Astrocyte of the hippocampus (primary cell): ENCODE results near the gene SMG6.
"Not testable (repeated sequence)": the region's sequence is repeated elsewhere in the genome, so short reads cannot be mapped to it uniquely, and the experiment has no call there.

Source experiments
- DNase-seq: peaks from one replicate; pipeline ENCODE4 v3.0.0; 2011; ENCODE audit warnings: low read depth, low spot score

The SMG6 gene

GRCh38 chr17:2202996-2203575, 100.5 kb downstream of the SMG6 start:
- no peak for DNase-seq

- no peak for DNase-seq
Observed at GRCh38 chr17:2202302-2202995, 101.1 kb downstream of the SMG6 start.

DNA sequence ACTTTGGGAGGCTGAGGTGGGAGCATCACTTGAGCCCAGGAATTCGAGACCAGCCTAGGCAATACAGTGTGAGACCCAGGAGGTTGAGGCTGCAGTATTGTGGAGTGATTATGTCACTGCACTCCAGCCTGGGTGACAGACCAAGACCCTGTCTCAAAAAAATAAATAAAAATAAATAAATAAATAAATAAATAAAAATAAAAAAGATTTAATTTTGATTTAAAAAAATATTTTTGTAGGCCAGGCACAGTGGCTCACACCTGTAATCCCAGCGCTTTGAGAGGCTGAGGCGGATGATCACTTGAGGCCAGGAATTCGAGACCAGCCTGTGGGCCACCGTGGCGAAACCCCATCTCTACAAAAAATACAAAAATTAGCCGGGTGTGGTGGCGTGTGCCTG, 104.2 kb downstream of the SMG6 start:
- not testable (repeated sequence) for DNase-seq

DNA sequence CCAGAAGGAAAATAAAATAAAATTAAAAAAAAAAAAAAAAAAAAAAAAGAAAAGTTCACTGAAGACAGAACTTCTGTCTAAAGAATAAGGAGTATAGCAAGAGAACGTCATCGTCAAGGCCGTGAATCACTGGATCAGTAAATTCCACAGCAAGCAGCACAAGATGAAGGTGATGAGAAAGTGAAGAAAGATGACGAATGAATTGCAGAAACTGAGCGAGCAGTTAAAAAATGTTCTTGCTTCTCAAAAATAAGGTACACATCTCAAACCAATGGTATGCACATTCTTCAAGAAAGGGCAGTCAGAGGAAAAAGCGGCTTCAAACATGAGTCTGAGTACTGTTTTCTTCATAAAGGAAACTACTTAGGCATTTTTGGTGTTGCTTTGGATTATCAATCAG, 104.7 kb downstream of the SMG6 start:
- peak; percentile 64 for DNase-seq

DNA sequence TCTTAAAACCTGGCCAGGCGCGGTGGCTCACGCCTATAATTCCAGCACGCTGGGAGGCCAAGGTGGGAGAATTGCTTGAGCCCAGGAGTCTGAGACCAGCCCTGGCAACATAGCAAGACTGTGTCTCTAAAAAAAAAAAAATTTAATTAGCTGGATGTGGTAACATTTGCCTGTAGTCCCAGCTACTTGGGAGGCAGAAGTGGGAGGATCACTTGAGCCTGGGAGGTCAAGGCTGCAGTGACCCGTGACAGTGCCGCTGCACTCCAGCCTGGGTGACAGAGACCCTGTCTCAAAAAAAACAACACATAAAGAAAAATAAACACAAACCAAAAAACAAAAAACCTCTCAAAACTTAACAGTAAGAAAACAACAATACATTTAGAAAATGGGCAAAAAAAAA, 106.3 kb downstream of the SMG6 start:
- DNase-seq: no peak

GRCh38 chr17:2195729-2196128, 107.9 kb downstream of the SMG6 start:
- peak; percentile 87 for DNase-seq

DNA sequence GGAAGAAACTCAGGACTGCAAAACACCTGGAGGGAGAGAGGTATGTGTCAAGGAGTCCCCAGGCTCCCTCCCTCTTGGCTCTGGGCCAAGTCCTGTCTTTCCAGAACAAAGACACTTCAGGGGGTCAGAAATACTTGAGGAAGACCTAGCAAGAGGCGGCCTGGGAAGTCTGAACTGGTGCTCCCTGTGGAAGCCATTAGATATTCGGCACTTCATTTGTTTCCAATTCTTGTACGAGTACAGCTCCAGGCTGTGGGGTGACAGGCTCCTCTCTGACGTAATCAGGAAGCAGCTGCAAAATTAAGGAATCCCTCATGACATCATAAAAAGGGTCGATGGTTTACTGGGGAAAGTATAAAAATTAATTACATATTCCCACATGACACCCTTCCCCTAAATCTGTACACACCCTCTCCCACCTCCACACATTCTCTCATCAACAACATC, 108.7 kb downstream of the SMG6 start:
- DNase-seq: no peak

GRCh38 chr17:2192367-2193057, 111.1 kb downstream of the SMG6 start:
- peak; percentile 95 for DNase-seq

- DNase-seq: no peak
Observed at GRCh38 chr17:2191785-2192184, 111.8 kb downstream of the SMG6 start.

GRCh38 chr17:2191227-2191626, 112.4 kb downstream of the SMG6 start:
- no peak for DNase-seq

DNA sequence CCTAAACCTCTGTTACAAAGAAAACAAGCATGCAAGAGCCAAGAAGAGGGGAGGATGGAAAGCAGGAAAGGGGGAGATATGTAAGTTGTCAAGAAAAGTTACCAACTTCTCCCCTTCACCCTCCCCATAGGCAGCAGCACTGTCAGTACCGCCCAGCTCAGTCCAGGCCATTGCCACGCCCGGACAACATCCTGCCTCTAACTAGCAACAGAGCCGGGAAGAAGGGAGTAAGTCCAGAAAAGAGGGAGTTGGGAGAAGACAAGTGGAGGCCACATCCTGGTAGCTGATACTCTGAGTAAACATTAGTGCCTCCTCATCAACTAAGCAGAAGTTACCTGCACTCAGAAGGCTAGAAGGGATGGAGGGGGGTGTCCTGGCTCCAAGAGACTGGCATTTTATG, 113.6 kb downstream of the SMG6 start:
- no peak for DNase-seq

GRCh38 chr17:2188971-2189630, 114.5 kb downstream of the SMG6 start:
- DNase-seq: peak; percentile 46

DNA sequence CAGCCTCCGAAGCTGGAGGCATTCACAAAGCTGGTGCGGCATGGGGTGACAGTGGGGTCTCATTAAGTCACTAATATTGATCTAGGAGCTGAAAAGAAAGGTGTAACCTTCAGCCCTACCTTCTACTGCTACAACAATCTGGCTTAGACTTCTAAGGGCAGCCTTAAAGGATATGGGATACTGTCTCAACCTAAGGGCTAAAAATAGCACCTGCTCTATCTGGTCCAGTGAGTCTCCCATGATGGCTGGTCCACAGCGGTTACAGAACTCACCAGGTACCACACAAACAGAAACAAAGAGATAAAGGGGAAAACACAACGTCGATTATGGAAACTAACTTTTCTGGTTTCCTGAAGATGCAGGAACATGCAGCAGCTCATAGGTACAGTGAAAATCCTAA, 115.8 kb downstream of the SMG6 start:
- no peak for DNase-seq

- DNase-seq: no peak
Observed at GRCh38 chr17:2186937-2187336, 116.6 kb downstream of the SMG6 start.

DNA sequence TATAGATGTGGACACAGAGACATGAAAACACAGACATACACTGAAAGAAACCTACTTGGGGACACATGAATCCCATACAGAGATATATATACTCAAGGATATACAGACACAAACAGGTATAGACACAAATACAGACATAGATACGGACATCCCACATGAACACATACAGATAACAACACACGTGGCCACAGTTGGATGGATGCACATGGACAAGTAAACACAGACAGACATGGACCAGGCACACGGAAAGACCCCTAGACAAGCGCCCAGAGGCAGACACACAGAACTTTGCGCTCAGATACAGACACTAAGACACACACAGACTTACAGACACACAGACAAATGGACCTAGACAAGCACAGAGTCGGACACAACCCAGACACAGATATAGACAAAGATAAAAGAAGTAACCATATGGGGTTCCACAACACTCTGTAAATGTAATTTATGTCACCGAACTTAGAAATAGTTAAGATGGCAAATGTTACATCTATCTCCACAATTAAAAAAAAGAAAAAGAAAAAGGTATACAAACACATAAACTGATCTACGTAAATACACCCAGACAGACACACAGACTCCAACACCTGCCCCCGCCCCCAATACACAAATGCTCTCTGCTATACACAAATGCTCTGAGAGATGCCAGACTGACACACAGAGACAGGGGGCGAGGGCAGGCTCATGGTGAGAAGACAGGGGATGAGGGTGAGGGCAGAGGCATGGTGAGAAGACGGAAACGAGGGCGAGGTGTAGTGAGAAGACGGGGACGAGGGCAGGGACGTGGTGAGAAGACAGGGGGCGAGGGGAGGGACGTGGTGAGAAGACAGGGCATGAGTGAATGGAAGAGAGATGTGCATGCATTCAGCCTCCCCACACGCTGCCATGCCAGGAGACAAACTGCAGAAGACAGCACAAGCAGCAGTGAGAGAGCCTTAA, 118.3 kb downstream of the SMG6 start:
- no peak for DNase-seq

DNA sequence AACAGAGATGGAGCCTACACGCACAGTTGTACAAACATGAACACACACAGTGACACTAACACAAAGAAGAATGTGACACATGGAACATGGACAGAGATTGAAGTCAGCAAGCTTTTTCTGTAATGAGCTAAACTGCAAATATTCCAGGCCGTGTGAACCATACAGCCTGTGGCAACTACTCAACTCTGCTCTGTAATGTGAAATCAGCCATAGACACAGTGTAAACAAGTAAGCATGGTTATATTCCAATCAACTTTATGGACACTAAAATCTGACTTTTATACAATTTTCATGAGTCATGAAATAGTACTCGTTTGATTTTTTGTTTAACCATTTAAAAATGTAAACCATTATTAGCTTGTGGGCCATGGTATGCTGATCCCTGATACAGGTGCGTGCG, 120.2 kb downstream of the SMG6 start:
- DNase-seq: no peak

DNA sequence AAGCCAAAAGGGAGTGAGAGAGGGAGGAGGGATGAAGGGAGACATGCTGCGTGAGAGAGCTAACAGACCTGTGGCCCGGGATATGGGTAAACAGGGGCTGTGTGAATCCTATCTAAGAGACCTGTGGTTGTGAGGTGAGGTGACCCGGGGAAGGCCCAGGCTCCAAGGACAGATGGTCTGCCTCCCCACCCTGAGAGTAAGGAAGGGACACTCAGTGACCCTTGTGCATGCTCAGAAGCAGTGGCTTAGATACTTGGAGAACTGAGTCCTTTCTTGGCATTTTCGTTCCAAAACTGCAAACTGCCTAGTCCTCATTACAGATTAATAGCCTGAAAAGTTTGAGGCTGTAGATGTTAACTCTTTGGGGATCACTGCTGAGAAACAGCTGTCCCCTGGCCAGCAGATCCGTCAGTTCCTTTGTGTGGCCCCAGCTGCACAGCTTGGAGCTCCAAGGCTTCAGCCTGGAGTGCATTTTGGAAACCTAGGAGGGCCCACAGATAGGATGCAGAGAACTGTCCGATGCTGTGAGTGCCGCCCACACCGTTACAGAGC, 121.6 kb downstream of the SMG6 start:
- DNase-seq: no peak

DNA sequence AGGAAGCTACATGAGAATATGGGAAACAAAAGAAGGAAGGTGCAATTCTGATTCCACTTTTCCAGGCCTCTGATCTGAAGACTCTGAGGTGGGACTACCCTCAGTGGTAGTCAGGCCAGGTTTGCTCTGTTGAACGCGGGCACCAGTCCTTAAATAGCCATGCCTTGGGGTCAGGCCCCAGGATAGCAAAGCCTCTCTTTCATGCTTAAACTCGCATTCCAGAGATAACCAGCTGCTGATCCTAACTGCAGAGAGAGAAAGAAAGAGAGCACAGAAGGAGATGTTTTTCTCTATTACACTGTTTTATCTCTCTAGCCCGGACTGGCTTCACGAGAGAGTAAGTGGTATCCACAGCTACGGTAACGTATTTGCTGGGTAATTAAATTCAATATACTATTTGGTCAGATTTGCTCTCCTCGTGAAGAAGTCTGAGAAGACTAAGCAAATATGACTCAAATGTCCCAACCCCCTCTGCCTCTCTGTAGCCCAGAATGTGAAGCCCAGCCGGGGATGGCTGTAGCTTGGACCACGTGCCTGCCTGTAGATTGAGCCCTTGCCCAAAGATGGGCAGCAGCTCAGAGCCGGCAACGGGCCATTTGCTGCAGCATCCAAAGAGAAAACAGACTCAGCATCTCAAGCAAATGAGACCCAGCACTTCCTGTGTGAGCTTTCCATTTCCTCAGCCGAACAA, 122.2 kb downstream of the SMG6 start:
- peak; percentile 91 for DNase-seq

- no peak for DNase-seq
Observed at GRCh38 chr17:2180768-2181167, 122.8 kb downstream of the SMG6 start.

DNA sequence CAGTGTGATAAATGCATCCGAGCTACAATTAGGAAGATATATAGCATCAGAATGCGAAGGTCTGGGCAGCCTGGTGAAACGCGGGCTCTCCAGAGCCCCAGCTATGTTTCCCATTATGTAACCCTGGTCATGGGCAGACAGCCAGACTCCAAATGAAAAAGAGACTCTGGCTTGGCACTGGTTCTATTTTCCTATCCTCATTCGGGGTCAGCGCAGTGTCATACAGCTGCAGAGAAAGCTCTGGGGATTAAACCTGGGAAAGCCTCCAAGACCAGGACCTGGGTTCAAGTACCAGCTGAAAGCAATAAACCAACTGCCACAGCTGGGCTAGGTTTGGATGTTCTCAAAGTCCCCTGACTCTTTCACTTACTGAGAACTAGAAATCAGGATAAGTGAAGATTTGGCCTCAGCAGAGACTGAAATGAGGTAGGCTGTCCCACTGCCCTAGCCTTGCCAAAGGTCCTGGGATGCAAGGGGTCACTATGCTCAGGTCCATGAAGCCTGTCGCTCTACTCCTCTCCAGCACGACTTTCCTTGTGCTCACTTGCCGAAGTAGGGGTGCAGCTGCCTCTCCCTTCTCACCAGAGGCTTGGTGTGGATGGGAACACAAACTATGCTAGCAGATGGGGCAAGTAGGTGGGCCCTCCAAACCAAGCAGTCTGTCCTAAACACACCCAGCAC, 123.8 kb downstream of the SMG6 start:
- peak; percentile 95 for DNase-seq
